Measurements from ENCODE around the gene EHMT1.

DNA sequence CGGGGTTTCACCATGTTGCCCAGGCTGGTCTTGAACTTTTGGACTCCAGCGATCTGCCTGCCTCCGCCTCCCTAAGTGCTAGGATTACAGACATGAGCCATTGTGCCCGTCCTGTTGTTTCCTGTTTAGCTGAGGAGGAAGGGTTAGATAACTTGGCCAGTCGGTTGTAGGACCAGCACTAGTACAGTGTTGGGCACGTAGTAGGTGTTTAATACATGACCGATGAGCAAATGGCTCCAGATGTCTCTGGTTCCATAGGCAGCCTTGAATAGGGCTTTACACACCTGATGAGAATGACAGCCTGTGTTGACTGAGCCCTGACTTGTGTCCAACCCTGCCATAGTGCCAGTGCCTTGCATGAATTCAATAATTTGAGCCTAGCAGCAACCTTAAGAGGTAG, 1.8 kb downstream of the EHMT1 start:
- TF ChIP-seq, protein P1, sequence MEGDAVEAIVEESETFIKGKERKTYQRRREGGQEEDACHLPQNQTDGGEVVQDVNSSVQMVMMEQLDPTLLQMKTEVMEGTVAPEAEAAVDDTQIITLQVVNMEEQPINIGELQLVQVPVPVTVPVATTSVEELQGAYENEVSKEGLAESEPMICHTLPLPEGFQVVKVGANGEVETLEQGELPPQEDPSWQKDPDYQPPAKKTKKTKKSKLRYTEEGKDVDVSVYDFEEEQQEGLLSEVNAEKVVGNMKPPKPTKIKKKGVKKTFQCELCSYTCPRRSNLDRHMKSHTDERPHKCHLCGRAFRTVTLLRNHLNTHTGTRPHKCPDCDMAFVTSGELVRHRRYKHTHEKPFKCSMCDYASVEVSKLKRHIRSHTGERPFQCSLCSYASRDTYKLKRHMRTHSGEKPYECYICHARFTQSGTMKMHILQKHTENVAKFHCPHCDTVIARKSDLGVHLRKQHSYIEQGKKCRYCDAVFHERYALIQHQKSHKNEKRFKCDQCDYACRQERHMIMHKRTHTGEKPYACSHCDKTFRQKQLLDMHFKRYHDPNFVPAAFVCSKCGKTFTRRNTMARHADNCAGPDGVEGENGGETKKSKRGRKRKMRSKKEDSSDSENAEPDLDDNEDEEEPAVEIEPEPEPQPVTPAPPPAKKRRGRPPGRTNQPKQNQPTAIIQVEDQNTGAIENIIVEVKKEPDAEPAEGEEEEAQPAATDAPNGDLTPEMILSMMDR (IDR thresholded peaks at IDR 0.05; ENCODE audit: insufficient read depth, low read depth, low read length), result no peak
- no peak for TF ChIP-seq EZH2 (IDR thresholded peaks at IDR 0.05; ENCODE audit: insufficient read depth, low read length)

All from astrocyte (in vitro differentiated cells and primary cell).